Fibroblast of the conjunctiva (primary cell): Measurements from ENCODE around the gene DNAJB14.

Source experiments
- DNase-seq: peaks from one replicate; pipeline ENCODE4 v3.0.0-alpha.2; 2010; ENCODE audit warnings: low read depth

The DNAJB14 gene

DNA sequence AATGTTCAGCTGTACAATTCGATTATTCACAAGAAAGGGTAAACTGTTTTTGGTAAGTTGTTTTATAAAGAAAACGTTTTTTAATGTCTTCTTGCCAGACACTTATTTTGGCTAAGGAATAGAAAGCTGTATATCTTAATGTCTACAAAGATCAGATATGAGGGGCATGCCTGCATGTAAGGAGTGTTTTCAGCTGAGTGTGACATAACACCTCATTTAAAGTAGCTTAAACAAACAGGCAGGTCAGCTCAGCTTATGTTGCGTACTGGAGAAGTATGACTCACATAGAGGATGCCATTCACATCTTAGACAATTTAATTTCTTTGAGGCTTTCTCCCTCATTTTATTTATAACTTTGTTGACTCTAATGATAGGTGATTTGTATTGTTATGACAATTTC is 82.6 kb downstream of the DNAJB14 start:
- no peak for DNase-seq

DNA sequence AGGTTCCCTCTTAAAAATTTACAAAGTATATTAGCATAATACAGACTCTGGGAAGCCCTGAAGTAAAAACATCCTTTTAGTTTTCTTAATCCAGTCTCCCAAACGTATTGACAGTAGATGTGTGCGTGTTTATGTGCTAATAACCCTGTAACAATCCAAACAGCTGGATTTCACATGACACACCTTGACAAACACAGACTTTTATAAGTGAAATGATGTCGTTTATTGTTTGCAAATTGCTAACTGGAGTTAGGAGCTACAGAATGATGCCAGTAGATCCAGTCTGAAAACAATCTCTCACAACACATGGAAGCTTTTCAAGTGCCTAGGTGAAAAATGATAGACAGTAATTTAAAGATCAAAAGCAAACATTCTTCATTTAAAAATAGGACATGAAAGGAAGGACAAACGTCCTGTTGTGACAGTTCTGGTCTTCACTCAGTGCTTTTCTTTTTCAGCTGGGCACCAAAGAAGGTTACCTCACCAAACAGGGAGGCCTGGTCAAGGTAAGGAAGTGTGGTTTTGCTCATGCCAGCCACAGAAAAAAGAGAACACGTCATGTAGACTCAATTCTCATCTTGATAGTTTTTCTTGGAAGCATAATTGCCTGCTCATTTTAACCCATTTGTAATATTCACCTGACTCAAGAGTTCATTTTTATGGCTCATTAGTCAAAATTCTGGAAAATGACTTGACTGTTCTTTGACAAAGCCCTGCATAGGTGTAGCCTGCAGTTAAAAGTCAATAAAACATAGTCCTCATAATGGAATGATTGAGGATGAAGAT is 85.1 kb downstream of the DNAJB14 start:
- DNase-seq, result no peak

- no peak for DNase-seq
Measured at GRCh38 chr4:99860521-99860920, 85.9 kb downstream of the DNAJB14 start.

GRCh38 chr4:99859618-99860017 is 86.8 kb downstream of the DNAJB14 start:
- no peak for DNase-seq

DNA sequence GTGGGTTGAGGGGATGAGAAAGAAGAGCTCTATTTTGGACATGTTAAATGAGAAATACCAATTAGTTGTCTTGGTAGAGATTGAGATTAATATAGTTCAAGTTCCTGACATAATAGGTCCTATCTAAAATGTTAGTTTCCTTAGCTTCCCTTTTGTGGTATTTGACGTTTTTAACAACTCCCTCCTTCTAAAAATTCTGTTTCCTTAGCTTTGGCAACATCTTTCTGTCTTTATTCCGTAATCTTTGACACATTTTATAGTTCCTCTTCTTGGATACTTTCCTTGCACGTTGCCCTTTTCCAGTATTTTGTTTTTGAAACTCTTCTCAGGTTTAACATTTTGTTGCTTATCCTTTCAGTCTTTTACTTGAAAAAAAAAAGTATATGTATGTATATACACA is 89.1 kb downstream of the DNAJB14 start:
- DNase-seq, result no peak

DNA sequence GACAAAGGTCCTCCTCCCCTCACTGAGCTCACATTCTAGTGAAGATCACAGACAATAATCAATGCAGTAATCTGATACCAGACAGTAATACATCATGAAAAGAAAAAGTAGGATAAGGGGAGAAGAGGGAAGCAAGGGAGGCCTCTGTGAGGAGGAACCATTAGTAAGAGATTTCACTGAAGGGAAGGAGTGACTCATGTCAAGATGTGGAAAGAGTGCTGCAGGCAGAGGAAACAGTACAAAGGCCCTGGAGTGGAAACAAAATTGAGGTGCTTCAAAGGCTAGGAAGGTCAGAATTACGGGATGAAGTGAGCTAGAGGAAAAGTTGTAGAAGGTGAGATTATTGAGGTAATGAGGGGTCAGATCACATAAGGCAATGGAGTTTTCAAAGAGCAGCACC is 90.3 kb downstream of the DNAJB14 start:
- DNase-seq, result peak; percentile 3

- DNase-seq, result no peak
Measured at GRCh38 chr4:99855678-99856077, 90.7 kb downstream of the DNAJB14 start.

DNA sequence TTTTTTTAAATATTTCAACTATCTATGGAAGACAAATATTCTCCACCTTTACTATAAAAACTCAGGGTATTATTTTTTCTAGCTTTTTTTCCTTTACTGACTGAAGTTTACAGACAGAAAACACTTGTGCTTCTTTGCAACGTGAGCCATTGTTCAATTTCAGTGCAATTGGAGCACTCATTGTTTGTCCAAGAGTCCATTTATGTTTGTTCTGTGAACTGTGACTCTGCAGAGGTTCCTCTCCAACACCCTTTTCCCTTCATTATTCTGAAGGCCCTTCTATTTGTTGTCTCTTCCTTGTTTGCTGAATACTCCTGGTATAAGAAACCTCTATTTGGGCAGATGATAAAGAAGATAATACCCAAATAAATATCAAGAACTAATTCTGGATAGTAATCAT is 92.4 kb downstream of the DNAJB14 start:
- no peak for DNase-seq

DNA sequence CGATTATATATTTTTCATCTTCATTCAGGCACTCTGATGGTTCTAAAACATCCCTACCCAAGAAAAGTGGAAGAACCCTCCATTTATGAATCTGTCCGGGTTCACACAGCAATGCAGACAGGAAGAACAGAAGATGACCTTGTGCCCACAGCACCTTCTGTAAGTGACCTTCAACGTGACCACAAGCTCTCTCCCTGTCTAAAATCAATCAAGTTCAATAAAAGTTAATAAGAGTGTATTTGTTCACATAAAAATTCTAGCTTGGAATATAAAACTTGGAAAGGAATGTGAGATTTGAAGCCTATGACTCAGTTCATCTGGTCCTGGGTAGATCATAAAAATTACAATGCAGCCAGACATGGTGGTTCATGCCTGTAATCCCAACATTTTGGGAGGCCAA is 93.2 kb downstream of the DNAJB14 start:
- DNase-seq, result no peak

DNA sequence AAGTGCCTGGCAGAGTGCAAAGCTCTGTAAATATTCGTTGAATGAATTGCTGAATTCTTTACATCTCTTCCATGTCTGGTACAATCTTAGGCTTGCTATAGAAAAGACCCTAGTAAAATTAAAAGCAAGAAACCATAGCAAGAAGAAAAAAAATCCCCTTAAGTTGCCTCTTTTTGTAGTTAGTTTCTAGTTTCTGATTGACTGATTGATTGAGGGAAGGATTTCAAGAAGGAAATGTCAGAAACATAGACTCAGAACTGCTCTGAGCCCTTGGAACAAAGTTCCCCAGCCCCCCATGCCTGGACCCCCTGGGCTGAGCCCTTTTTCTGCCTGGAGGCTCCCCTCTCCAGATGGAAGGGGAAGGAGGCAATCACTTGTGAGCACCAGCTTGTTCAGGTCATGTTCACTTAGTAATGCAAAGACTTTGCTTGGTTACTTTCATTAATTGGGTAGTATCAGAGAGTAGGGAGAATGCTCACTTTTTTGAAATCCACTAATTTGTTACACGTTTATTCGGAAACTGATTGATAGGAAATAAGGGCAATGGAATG is 94.1 kb downstream of the DNAJB14 start:
- no peak for DNase-seq

DNA sequence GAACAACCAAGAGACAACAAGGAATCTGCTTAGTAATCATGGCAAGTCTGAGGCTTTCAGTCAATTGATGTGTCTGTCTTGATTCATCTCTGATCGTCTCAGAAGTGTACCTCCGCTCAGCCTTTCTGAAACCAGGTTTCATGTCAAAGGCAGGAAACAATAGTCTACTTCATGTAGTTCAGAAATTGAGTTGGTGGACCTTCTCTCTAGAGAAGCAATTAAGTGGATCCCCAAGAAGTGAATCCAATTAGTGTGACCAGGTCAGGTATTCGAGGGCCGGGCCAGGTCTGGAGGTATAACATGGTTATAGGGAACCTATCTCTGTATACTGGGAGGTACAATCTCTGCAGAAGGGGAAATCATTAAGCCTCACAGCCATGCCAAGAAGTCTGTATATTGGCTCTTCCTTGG is 97.8 kb downstream of the DNAJB14 start:
- no peak for DNase-seq

DNA sequence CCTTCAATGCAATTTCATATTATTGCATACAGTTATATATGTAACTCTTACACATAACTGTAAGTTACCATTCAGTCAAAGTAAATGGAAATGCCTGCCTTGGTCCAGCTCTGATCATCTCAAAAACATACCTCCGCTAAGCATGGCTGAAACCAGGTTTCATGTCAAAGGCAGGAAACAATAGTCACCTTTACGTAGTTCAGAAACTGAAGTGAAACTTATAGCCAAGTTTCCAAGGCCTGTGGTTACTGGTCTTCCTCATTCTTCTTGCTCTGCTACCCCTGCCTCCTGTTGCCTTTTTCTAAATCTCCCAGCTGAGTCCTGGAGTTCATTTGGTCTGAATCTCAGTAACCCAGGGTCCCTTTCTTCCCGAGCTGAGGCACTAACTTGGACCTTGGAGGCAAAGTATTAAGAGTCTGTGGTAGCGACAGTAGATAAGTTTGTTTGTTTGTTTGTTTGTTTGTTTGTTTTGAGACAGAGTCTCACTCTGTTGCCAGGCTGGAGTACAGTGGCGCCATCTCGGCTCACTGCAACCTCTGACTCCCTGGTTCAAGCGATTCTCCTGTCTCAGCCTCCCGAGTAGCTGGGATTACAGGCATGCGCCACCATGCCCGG is 98.9 kb downstream of the DNAJB14 start:
- DNase-seq, result no peak

DNA sequence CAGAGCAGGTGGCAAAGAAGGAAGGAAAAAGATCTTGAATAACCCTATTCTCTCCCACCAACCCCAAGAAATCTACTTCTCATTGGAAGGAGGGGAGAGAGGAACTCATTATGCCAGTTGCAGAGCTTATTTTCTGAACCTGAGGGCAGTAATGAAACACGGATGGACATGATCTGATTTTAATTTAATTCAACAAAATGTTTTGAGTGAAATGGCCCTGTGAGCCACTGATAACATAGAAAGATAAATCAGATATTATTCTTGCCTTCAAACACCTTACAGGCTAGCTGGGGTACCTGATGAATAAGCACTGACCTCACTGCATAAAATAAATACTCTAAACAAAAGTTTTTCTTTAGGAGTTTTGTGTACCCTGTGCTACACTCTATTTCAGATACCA is 99.5 kb downstream of the DNAJB14 start:
- no peak for DNase-seq
